Activated CD4-positive, alpha-beta T cell treated with anti-CD3 and anti-CD28 coated beads, Interleukin-2, amount 10 ng/mL, durations not matched to agents 24 days and 14 days (primary cell): ENCODE measurements around the gene DNPH1. TPM values are rescaled to one million over a fixed set of nuclear protein-coding genes. Genes with fewer than 3 reads are reported as not detected.

Source experiments
- DNase-seq: peaks from one replicate; pipeline ENCODE4 v3.0.0; 2022
- H3K27ac Mint-ChIP-seq: one replicate; pipeline ENCODE4 v1.8.0; 2022; ENCODE audit warnings: mild to moderate bottlenecking, mixed read lengths
- H3K27me3 Mint-ChIP-seq: one replicate; pipeline ENCODE4 v1.8.0; 2022; ENCODE audit warnings: mixed read lengths
- H3K36me3 Mint-ChIP-seq: one replicate; pipeline ENCODE4 v1.8.0; 2022; ENCODE audit warnings: low read depth, mild to moderate bottlenecking, mixed read lengths
- H3K4me1 Mint-ChIP-seq: one replicate; pipeline ENCODE4 v1.8.0; 2021; ENCODE audit warnings: mixed read lengths
- H3K4me3 Mint-ChIP-seq: one replicate; pipeline ENCODE4 v1.8.0; 2022; ENCODE audit warnings: mild to moderate bottlenecking, moderate library complexity, mixed read lengths
- H3K9me3 Mint-ChIP-seq: one replicate; pipeline ENCODE4 v1.8.0; 2021; ENCODE audit warnings: mixed read lengths
- intact Hi-C: fragments of 100-400 bp; cut with micrococcal nuclease; formaldehyde crosslinking; loops from one replicate; pipeline ENCODE4 v1.15.1; 2023
- total RNA-seq: library from RNA; stranded (reverse); gene quantifications from 2 replicates; pipeline ENCODE4 v1.2.3, GENCODE V29; 2022

DNPH1 gene
- 78.9 and 79.6 TPM in 2 replicates for total RNA-seq

GRCh38 chr6:43228951-43229802, at the start of gene DNPH1:
Gene DNPH1 (minus strand): TSS chr6:43229481. CDS start chr6:43229456, 25 bp downstream.
- Mint-ChIP-seq H3K9me3 (no peaks in the 10 kb centered on the region), H3K4me1 (peaks cover 31% of the 10 kb centered on the region), H3K27ac (peak within 1 kb of the TSS; percentile 92), H3K4me3 (peak within 1 kb of the TSS; percentile 92), H3K36me3 (peaks cover 23% of the 10 kb centered on the region), H3K27me3 (peaks cover 16% of the 10 kb centered on the region)
- DNase-seq, result peak; percentile 96
- intact Hi-C loops, result loop anchor here (5.0 kb wide), 1 partner anchor 33 kb away; no protein-coding TSS in a partner anchor

GRCh38 chr6:43278524-43279078, 49.3 kb upstream of the DNPH1 start:
- Mint-ChIP-seq H3K9me3 (no peaks in the 10 kb centered on the region), H3K27ac (no peak overlapping the region), H3K27me3 (peaks cover 59% of the 10 kb centered on the region), H3K4me1 (peaks cover 12% of the 10 kb centered on the region), H3K4me3 (no peak overlapping the region), H3K36me3 (peaks cover 3% of the 10 kb centered on the region)
- intact Hi-C loops, result no loop called here
- no peak for DNase-seq

GRCh38 chr6:43277643-43278523, 48.6 kb upstream of the DNPH1 start:
- Mint-ChIP-seq H3K27ac (no peak overlapping the region), H3K4me1 (peaks cover 12% of the 10 kb centered on the region), H3K4me3 (no peak overlapping the region), H3K9me3 (no peaks in the 10 kb centered on the region), H3K27me3 (peaks cover 64% of the 10 kb centered on the region), H3K36me3 (peaks cover 3% of the 10 kb centered on the region)
- intact Hi-C loops, result no loop called here
- DNase-seq, result no peak

- H3K27me3 Mint-ChIP-seq, result peaks cover 66% of the 10 kb centered on the region
Observed at GRCh38 chr6:43277306-43277642, 48.0 kb upstream of the DNPH1 start.

GRCh38 chr6:43276577-43277305, 47.5 kb upstream of the DNPH1 start:
- intact Hi-C loops, result no loop called here
- Mint-ChIP-seq H3K36me3 (peaks cover 3% of the 10 kb centered on the region), H3K27ac (no peak overlapping the region), H3K4me3 (peak overlapping the region; percentile 84), H3K9me3 (no peaks in the 10 kb centered on the region), H3K27me3 (peaks cover 69% of the 10 kb centered on the region), H3K4me1 (peaks cover 12% of the 10 kb centered on the region)
- DNase-seq, result no peak

More at GRCh38 chr6:43277306-43277642, 48.0 kb upstream of the DNPH1 start:
- DNase-seq, result no peak
- intact Hi-C loops, result no loop called here
- peaks cover 3% of the 10 kb centered on the region for H3K36me3 Mint-ChIP-seq
- H3K27ac Mint-ChIP-seq, result no peak overlapping the region
- H3K4me3 Mint-ChIP-seq, result peak overlapping the region; percentile 22
- H3K4me1 Mint-ChIP-seq, result peaks cover 12% of the 10 kb centered on the region
- no peaks in the 10 kb centered on the region for H3K9me3 Mint-ChIP-seq

GRCh38 chr6:43275801-43276576, 46.7 kb upstream of the DNPH1 start:
- DNase-seq, result peak; percentile 79
- peaks cover 66% of the 10 kb centered on the region for H3K27me3 Mint-ChIP-seq

GRCh38 chr6:43274916-43275597, 45.8 kb upstream of the DNPH1 start:
- H3K27me3 Mint-ChIP-seq, result peaks cover 68% of the 10 kb centered on the region
- H3K9me3 Mint-ChIP-seq, result no peaks in the 10 kb centered on the region
- peaks cover 12% of the 10 kb centered on the region for H3K4me1 Mint-ChIP-seq
- peak; percentile 78 for DNase-seq
- peaks cover 3% of the 10 kb centered on the region for H3K36me3 Mint-ChIP-seq
- intact Hi-C loops, result no loop called here
- H3K27ac Mint-ChIP-seq, result no peak overlapping the region
- H3K4me3 Mint-ChIP-seq, result peak overlapping the region; percentile 84

More at GRCh38 chr6:43275801-43276576, 46.7 kb upstream of the DNPH1 start:
- Mint-ChIP-seq H3K36me3 (peaks cover 3% of the 10 kb centered on the region), H3K9me3 (no peaks in the 10 kb centered on the region), H3K27ac (peak overlapping the region; percentile 68), H3K4me1 (peaks cover 12% of the 10 kb centered on the region), H3K4me3 (peak overlapping the region; percentile 84)
- intact Hi-C loops, result no loop called here

GRCh38 chr6:43274127-43274915, 45.0 kb upstream of the DNPH1 start:
- H3K4me3 Mint-ChIP-seq, result peak overlapping the region; percentile 59
- H3K27me3 Mint-ChIP-seq, result peaks cover 69% of the 10 kb centered on the region
- intact Hi-C loops, result no loop called here
- H3K27ac Mint-ChIP-seq, result no peak overlapping the region
- no peak for DNase-seq
- no peaks in the 10 kb centered on the region for H3K9me3 Mint-ChIP-seq
- H3K4me1 Mint-ChIP-seq, result peaks cover 12% of the 10 kb centered on the region
- H3K36me3 Mint-ChIP-seq, result peaks cover 3% of the 10 kb centered on the region

- no peaks in the 10 kb centered on the region for H3K9me3 Mint-ChIP-seq
- no peak overlapping the region for H3K27ac Mint-ChIP-seq
- no peak overlapping the region for H3K4me3 Mint-ChIP-seq
- intact Hi-C loops, result no loop called here
- H3K4me1 Mint-ChIP-seq, result peaks cover 17% of the 10 kb centered on the region
- peaks cover 72% of the 10 kb centered on the region for H3K27me3 Mint-ChIP-seq
- DNase-seq, result no peak
- peaks cover 3% of the 10 kb centered on the region for H3K36me3 Mint-ChIP-seq
Observed at GRCh38 chr6:43273707-43274106, 44.4 kb upstream of the DNPH1 start.

GRCh38 chr6:43271944-43272343, 42.7 kb upstream of the DNPH1 start:
- intact Hi-C loops, result no loop called here
- H3K27me3 Mint-ChIP-seq, result peaks cover 63% of the 10 kb centered on the region
- H3K36me3 Mint-ChIP-seq, result peaks cover 3% of the 10 kb centered on the region
- H3K9me3 Mint-ChIP-seq, result no peaks in the 10 kb centered on the region
- H3K27ac Mint-ChIP-seq, result no peak overlapping the region
- H3K4me3 Mint-ChIP-seq, result no peak overlapping the region
- no peak for DNase-seq
- H3K4me1 Mint-ChIP-seq, result peaks cover 17% of the 10 kb centered on the region

GRCh38 chr6:43271103-43271815, 42.0 kb upstream of the DNPH1 start:
- Mint-ChIP-seq H3K4me1 (peaks cover 13% of the 10 kb centered on the region), H3K27ac (no peak overlapping the region), H3K36me3 (peaks cover 3% of the 10 kb centered on the region), H3K27me3 (peaks cover 58% of the 10 kb centered on the region), H3K4me3 (no peak overlapping the region), H3K9me3 (no peaks in the 10 kb centered on the region)
- no peak for DNase-seq
- intact Hi-C loops, result no loop called here
